GM10266 (cell line): ENCODE measurements around the gene ITPR3.

ENCODE experiments used
- DNase-seq: peaks from one replicate; pipeline ENCODE4 v3.0.0; 2012; ENCODE audit errors: extremely low spot score
- CTCF ChIP-seq: IDR thresholded peaks from 2 replicates; pipeline ENCODE4 v1.5.1; 2012; ENCODE audit warnings: mild to moderate bottlenecking, low read depth; ENCODE audit not compliant: control insufficient read depth, insufficient read depth; ENCODE audit errors: missing control alignments

Gene ITPR3

GRCh38 chr6:33737267-33738026 is 116.3 kb downstream of the ITPR3 start:
- no peak for TF ChIP-seq CTCF
- no peak for DNase-seq

- no peak for TF ChIP-seq CTCF
- DNase-seq: no peak
Measured at GRCh38 chr6:33738153-33738552, 117.0 kb downstream of the ITPR3 start.

GRCh38 chr6:33738879-33739278 is 117.8 kb downstream of the ITPR3 start:
- no peak for DNase-seq
- no peak for TF ChIP-seq CTCF

- no peak for TF ChIP-seq CTCF
- DNase-seq: no peak
Measured at GRCh38 chr6:33739571-33739970, 118.4 kb downstream of the ITPR3 start.

- DNase-seq: no peak
Measured at GRCh38 chr6:33740204-33740608, 119.1 kb downstream of the ITPR3 start.

GRCh38 chr6:33740794-33741193 is 119.7 kb downstream of the ITPR3 start:
- TF ChIP-seq CTCF: no peak
- no peak for DNase-seq

More at GRCh38 chr6:33740204-33740608, 119.1 kb downstream of the ITPR3 start:
- no peak for TF ChIP-seq CTCF

- no peak for TF ChIP-seq CTCF
- DNase-seq: no peak
Measured at GRCh38 chr6:33742092-33742491, 121.0 kb downstream of the ITPR3 start.
